PFSK-1 (cell line): ENCODE results near the gene PAFAH1B2.

Source experiments
- POLR2AphosphoS5 ChIP-seq: IDR thresholded peaks from 2 replicates; pipeline ENCODE4 v1.6.1; 2012; ENCODE audit warnings: low read depth, mild to moderate bottlenecking, control low read depth, low read length, moderate library complexity
- REST ChIP-seq, 2 experiments: IDR thresholded peaks; 2 replicates each; pipeline versions ENCODE4 v1.6.1 to v1.8.0; 2011 to 2012; ENCODE audit warnings: low read depth in 2 of 2, low read length in 2 of 2, control low read depth in 1 of 2, inconsistent platforms in 1 of 2, mild to moderate bottlenecking in 1 of 2, moderate library complexity in 1 of 2; ENCODE audit not compliant: insufficient read depth in 1 of 2
- SIN3A ChIP-seq: IDR thresholded peaks from 2 replicates; pipeline ENCODE4 v1.6.1; 2012; ENCODE audit warnings: mild to moderate bottlenecking, low read length, moderate library complexity, borderline replicate concordance; ENCODE audit not compliant: insufficient read depth
- TAF1 ChIP-seq: IDR thresholded peaks from 2 replicates; pipeline ENCODE4 v1.6.1; 2012; ENCODE audit warnings: low read length, control low read depth, borderline replicate concordance; ENCODE audit not compliant: insufficient read depth

GRCh38 chr11:117204283-117205080 is 60.4 kb downstream of the PAFAH1B2 start:
- no peak for TF ChIP-seq POLR2AphosphoS5
- no peak for TF ChIP-seq TAF1
- TF ChIP-seq REST (IDR thresholded peaks at IDR 0.05; ENCODE audit: insufficient read depth in 1 of 2, low read depth in 2 of 2, low read length in 2 of 2): no peak
- TF ChIP-seq SIN3A: no peak
